GM18526 (cell line): ENCODE results near the gene HSDL1.

Source experiments
- POLR2A ChIP-seq: IDR thresholded peaks from 3 replicates; pipeline ENCODE4 v1.6.1; 2011; ENCODE audit not compliant: insufficient read length; ENCODE audit errors: extremely low read depth

HSDL1 gene

DNA sequence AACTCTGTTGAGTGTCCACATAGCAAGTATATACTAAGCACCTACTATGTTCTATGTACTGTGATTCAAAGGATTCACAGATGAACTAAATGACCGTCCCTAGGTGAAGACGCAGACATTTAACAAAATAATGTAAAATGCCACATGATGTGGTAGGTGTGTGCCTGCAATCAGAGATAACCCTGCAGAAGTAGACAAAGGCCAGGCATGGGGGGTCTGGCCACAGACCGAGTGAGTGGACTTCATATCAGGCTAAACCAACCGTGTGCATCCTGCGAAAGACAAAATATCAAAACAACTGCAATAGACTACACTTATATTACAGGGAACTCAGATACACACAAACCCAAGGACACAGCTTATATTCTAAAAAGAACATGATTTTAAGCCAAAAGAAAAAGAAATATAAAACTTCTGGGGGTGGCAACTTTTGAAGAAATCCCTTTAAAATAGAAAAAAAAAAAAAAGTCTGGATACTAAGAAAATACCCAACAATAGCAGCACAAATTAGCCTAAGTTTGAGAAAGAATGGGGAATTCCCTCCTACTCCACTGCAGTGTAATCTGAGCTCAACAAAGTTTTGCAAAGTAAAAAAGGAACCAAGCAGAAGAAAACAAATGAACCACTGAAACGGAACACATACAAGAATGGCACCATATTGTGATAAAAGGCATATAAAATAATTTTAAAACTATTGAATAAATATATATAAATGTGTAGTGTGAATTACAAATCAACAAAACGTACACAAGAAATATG lies 12.3 kb downstream of the HSDL1 start:
- TF ChIP-seq POLR2A = no peak

DNA sequence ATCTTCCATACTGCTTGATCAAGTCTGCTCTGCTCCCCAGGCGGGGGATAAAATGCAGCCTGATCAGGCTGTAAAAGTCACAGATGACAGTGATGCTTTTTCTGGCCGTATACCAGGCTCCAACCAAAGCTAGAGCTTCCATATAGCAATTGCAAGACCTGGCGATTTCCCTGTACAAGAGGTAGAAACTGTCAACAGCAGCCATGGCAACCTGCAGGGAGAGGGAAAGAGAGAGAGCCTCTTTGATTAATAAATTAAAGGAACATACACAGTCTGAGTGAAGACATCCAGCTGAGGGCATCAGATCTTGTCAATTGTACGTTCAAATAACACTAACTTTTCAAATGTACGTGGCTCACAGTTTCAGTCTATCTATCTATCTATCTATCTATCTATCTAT lies 13.9 kb downstream of the HSDL1 start:
- no peak for TF ChIP-seq POLR2A

DNA sequence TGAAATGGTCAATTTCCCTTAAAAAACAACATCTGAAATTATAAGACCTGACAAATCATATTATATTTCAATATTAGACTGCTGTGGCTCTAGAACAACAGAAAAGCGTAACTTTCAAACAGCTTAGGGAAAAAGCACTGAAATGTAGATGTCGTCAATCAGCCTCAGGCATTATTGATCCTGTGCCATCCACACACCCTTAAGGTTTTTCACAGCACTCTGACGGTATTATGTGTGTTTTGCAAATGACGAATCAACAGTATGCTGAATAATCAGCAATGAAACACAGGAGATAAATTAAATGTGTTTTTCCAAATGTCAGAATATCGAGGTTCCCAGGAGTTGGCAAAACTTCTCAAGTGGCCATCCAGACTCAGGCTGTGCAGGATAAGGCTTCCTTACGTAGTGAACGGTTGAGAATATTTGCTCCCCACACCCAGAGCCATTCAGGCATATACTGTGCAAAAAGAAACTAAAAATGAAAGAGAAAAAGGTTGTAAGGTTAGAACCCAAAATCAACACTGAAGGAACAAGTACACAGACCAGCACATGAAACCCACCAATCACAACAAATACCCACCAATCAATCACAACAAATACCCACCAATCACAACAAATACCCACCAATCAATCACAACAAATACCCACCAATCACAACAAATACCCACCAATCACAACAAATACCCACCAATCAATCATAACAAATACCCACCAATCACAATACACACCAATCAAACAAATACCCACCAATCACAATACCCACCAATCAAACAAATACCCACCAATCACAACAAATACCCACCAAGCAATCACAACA lies 20.5 kb downstream of the HSDL1 start:
- TF ChIP-seq POLR2A = no peak

DNA sequence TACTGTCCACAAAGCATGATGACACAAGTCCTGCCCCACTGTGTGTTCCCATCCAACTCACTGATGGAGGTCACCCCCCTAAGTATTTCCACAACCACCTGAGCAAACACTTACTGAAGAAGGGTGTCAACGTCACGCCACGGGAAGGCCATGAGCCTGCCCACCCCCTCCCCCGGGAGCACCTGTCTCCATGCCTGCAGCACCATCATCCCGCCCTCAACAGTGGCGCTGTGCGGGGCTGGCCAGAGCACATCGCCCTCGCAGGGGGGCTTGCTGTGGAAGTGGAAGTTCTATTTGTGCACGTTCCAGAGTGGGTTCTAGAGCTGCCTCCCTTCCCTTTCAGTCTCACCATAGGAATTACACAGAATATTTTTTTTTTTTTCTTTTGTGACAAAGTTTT lies 24.0 kb downstream of the HSDL1 start:
- TF ChIP-seq POLR2A = no peak

DNA sequence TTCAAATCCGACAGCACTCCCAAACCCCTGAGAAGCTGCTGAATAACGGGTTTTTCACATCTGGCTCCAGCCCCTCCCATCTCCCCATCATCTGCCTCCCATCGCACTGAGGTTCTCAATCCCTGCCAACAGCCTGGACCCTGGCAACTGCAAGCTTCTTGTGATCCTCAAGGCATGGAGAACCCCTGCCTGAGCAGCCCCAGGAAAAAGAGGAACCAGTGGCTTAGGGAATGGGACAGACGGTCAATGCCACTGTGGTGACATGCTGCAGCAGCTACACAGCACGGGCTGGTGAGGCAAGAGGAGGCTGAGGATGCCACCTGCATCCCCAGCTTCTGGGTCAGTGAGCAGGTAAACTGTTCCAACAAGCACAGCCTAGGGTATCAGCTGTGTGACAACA lies 25.0 kb downstream of the HSDL1 start:
- no peak for TF ChIP-seq POLR2A

DNA sequence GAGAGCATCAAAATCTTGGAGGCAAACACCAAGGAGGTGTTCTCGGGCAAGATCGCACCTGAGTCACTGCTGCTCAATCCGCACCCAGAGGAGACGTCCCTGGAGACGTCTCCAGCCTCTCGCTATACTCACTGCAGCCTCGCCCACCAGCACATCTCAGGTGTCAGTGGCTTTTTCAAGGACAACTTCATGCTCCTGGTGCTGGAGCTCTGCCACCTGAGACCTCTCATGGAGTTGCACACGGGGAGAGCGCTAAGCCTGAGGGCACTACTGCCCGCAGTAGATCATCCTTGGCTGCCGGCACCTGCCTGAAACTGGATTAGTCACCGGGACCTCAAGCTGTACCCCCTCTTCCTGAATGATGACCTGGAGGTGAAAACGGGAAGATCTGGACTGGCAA lies 25.6 kb downstream of the HSDL1 start:
- TF ChIP-seq POLR2A = no peak

DNA sequence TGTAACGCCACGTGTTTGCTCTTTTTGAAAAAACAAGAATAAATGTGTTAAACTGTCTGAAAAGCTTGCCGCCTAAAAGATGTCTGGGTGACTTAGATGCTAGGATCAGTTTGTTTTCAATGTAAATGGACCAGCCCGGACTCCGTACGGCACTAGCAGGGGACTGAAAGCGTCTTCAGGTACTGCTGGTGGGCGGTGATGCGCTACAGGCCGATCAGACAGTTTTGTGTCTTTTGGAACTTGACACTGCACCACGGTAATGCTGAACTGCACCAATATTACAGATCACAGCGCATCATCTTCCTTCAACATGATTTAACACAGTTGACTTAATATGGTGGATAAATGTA lies 27.5 kb downstream of the HSDL1 start:
- no peak for TF ChIP-seq POLR2A

DNA sequence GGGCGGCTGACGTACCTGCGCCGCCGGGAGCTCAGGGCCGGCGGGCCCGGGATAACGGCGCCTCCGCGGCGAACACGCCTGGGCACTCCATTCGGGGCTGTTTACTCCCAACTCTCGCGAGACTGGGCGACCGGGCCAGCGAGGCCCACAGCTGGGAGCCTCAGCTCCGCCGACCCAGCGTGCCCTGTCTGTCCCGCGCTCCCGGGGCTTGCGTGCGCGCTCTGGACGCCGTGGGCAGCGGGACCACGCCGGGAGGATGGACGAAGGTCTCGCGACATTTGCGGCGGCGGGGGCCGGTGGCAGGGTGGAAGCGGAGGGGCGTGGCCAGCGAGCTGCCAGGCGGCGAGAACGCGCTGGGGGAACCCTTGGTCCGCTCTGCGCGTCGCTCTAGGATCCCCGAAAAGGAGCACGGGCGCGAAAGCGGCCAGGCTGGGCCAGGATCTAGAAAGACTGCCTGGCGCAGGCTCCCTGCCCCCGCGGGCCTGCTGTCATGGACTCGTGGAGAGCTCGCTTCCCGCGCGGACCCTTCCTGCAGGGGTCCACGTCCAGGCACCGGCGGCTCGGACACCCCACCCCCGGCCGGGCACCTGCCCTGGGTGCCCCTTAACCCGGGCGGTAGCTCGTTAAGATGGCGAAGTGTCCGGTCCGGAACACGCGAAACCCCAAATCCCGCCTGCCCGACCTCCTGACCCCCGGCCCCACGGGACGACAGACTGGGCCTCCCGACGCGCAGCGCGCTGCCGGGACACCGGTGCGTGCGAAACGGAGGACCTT lies 28.1 kb downstream of the HSDL1 start, which contains the start of gene MBTPS1:
MBTPS1 (minus strand) TSS at position 223 of the 774 bp plus-strand sequence. CDS start 15,159 bp downstream, outside the sequence.
- peak; percentile 78 for TF ChIP-seq POLR2A

DNA sequence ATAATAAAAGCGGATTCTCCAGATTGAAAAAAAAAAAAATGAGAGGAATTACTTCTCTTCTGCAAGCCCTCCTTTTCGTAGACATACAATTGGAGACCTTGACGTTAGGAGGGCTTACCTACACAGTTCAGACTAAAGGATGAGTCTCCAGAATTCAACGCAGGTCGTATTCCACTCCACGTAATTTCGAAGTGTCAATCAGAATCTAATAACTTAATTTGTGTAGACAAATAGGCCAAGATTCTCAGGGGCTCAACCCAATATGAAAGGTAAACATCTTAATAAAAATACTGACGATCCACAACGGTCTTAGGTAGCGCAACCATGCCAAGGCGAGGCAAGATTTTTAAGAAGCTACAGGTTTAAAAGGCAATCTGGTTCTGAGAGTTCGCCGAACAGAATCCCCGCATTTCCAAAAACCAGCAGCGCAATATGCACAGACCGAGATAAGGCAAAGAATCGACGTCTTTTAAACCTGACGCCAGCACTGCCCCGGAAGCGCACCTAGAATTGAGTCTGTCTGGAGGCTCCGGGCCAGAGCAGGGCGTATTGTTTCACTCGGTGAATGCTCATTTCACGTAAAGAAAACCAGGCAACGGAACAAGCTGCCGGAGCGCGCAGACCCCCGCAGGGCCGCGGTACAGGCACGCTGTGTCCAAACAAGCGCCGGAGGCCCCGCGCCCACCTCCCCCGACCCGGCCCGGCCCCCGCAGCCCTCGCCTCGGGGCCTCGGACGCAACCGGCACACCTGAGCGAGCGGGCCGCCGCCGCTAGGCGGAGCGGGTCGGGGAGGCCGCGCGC lies 28.9 kb downstream of the HSDL1 start:
- no peak for TF ChIP-seq POLR2A

DNA sequence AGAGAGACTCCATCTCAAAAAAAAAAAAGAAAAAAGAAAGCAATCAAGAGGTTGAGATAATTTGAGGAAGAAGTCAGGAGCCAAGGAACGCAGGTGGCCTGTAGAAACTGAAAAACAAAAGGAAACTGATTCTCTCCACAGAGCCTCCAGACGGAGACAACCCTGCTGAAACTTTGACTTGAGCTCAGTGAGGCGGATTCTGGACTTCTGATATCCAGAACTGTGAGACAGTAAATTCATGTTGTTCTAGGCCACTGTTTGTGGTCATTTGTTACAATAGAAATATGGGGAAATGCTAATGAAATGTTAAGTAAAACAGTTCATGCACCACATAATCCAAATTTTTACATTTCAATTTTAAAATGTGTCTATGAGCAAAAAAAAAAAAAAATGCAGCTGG lies 33.5 kb downstream of the HSDL1 start:
- TF ChIP-seq POLR2A = no peak

DNA sequence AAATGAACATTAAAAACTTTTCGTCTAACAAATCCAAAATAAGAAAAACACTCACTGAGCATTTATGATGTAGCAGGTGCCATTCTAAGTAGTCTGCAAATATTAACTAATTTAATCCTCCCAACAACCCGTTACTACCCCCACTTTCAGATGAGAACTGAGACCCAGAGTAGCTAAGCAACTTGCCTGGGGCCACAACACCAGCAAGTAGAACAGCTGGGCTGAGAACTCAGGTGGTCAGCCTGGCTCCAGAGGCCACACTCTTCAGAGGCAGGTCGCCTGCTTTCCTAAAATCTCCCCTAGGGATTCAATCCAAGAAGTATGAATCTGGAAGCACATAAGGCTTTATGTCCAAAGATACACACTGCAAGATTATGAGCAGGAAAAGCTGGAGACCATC lies 34.5 kb downstream of the HSDL1 start:
- no peak for TF ChIP-seq POLR2A

DNA sequence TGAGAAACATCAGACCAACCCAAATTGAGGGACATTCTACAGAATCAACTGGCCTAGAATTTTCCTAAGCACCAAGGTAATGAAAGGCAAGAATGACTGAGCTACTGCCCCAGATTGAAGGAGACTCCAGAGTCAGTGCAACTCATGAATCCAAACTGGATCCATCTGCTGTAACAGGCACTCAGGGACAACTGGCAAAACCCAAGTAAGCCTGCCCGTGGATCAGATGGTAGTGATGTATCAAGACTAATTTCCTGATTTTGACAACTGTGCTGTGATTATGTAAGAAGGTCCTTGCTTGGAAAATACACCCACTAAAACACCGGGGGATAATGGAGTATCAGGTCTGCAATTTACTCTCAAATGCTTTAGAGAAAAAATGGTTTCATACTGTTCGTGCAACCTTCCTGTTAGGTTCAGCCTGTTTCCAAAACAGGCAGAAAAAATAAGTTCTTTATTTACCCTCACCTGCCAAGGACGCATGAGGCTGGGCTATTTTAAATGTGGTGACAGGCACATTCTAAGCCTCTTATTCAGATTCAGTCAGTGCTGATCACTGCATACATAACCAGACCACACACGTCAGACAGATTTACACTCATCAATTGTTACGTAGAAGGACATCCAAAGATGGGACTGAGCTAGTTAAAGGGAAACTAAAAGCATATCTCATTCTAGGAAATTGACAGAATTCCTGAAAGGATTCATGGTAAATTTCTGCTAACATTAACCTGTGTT lies 35.2 kb downstream of the HSDL1 start:
- TF ChIP-seq POLR2A = no peak

DNA sequence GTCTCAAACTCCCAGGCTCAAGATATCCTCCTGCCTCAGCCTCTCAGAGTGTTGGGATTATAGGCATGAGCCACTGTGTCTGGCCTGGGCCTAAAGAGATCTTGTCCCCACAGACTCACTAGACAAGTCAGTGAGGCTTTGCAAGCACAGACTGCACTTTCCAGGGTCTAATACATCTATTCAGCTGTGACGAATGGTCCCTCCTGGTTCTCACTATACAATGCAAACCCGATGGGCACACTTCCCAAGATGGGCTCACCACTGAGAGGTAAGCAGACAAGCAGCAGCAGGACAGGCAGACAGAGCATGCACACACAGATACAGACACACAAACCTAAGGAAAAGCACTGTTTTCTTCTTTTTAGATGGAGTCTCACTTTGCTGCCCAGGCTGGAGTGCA lies 37.1 kb downstream of the HSDL1 start:
- TF ChIP-seq POLR2A = no peak
